OCI-LY7 (cell line): ENCODE results near the gene ATP2B3. TPM values are rescaled to one million over a fixed set of nuclear protein-coding genes. Genes with fewer than 3 reads are reported as not detected.

Experiments
- BruUV-seq: library from RNA; stranded (reverse); fragments of 400-500 nt; replicated peaks from 2 replicates; lab custom pipeline; 2021; lab: Mats Ljungman, UMichigan
- CTCF ChIA-PET: fragments of 300-600 bp; sonication (Branson Sonifier 250); formaldehyde crosslinking; loops from one replicate; lab custom pipeline; 2022; ENCODE audit warnings: antibody characterized with exemption; ENCODE audit not compliant: unreplicated experiment; lab: Charles Lee
- POLR2A ChIA-PET: fragments of 300-600 bp; sonication (Branson Sonifier 250); formaldehyde crosslinking; loops from one replicate; lab custom pipeline; 2022; ENCODE audit warnings: antibody characterized with exemption; lab: Charles Lee
- DNase-seq: peaks from one replicate; pipeline ENCODE4 v3.0.0-alpha.2; 2015; ENCODE audit warnings: low spot score
- H2AFZ ChIP-seq: fragments of 200-600 bp; sonication (generic), shearing (Covaris generic); 2 replicates; pipeline ENCODE4 v1.6.1; 2014; ENCODE audit warnings: mild to moderate bottlenecking, antibody characterized with exemption, low read length, moderate library complexity
- H3K27ac ChIP-seq: fragments of 200-600 bp; sonication (generic); 2 replicates; pipeline ENCODE4 v1.5.1; 2014; ENCODE audit warnings: mixed run types, low read depth, mild to moderate bottlenecking, moderate library complexity, low read length, inconsistent platforms; ENCODE audit not compliant: poor library complexity, severe bottlenecking
- H3K36me3 ChIP-seq: fragments of 200-600 bp; sonication (generic); 2 replicates; pipeline ENCODE4 v1.6.1; 2014; ENCODE audit warnings: mild to moderate bottlenecking, antibody characterized with exemption, low read length, moderate library complexity, mixed read lengths; ENCODE audit not compliant: insufficient read depth
- H3K4me1 ChIP-seq: fragments of 200-600 bp; sonication (generic); 2 replicates; pipeline ENCODE4 v1.5.1; 2014; ENCODE audit warnings: mild to moderate bottlenecking, low read length; ENCODE audit not compliant: insufficient read depth, poor library complexity, severe bottlenecking
- H3K4me2 ChIP-seq: fragments of 200-600 bp; sonication (generic); 2 replicates; pipeline ENCODE4 v1.6.1; 2014; ENCODE audit warnings: mild to moderate bottlenecking, low read length
- H3K4me3 ChIP-seq: fragments of 200-600 bp; sonication (generic); 2 replicates; pipeline ENCODE4 v1.5.1; 2014; ENCODE audit warnings: mild to moderate bottlenecking, low read depth, low read length; ENCODE audit not compliant: poor library complexity, severe bottlenecking
- H3K79me2 ChIP-seq: fragments of 200-600 bp; sonication (generic); 2 replicates; pipeline ENCODE4 v1.6.1; 2016; ENCODE audit warnings: low read depth, mild to moderate bottlenecking, low read length, moderate library complexity, mixed read lengths; ENCODE audit not compliant: insufficient read depth
- H3K9me2 ChIP-seq: fragments of 200-600 bp; sonication (generic); 2 replicates; pipeline ENCODE4 v1.6.1; 2016; ENCODE audit warnings: mild to moderate bottlenecking, low read length, mixed read lengths; ENCODE audit not compliant: insufficient read depth
- H3K9me3 ChIP-seq: fragments of 200-600 bp; sonication (generic); 2 replicates; pipeline ENCODE4 v1.6.1; 2014; ENCODE audit warnings: mild to moderate bottlenecking, mixed run types, low read length, mixed read lengths
- H4K20me1 ChIP-seq: fragments of 200-600 bp; sonication (generic); 2 replicates; pipeline ENCODE4 v1.6.1; 2014; ENCODE audit warnings: mild to moderate bottlenecking, antibody characterized with exemption, low read length, moderate library complexity, mixed read lengths; ENCODE audit not compliant: insufficient read depth
- EZH2phosphoT487 ChIP-seq: fragments of 200-600 bp; sonication (generic); IDR thresholded peaks from 2 replicates; pipeline ENCODE4 v1.6.1; 2018; ENCODE audit warnings: low read depth, borderline replicate concordance, mild to moderate bottlenecking, mixed run types, antibody characterized with exemption, low read length, moderate library complexity, mixed read lengths
- intact Hi-C: fragments of 100-400 bp; cut with micrococcal nuclease; formaldehyde crosslinking; loops from one replicate; pipeline ENCODE4 v1.10.0; 2022; ENCODE audit not compliant: unreplicated experiment
- total RNA-seq, 2 experiments: library from RNA; depleted of rRNA in 1 of 2; stranded (reverse); fragments of >200 nt in 1 of 2; shearing (Covaris generic) in 1 of 2; gene quantifications; 2 replicates each; pipeline ENCODE4 v1.2.3, GENCODE V29; 2014 to 2022
- TF ChIP-seq, protein P1 (sequence below): fragments of 200-600 bp; sonication (generic); conservative IDR thresholded peaks from 2 replicates; pipeline ENCODE4 v1.5.1; 2014; ENCODE audit warnings: mild to moderate bottlenecking, antibody characterized with exemption, low read length, moderate library complexity, mixed read lengths

ATP2B3 gene
- total RNA-seq, 2 experiments from 2014 or later: not detected

DNA sequence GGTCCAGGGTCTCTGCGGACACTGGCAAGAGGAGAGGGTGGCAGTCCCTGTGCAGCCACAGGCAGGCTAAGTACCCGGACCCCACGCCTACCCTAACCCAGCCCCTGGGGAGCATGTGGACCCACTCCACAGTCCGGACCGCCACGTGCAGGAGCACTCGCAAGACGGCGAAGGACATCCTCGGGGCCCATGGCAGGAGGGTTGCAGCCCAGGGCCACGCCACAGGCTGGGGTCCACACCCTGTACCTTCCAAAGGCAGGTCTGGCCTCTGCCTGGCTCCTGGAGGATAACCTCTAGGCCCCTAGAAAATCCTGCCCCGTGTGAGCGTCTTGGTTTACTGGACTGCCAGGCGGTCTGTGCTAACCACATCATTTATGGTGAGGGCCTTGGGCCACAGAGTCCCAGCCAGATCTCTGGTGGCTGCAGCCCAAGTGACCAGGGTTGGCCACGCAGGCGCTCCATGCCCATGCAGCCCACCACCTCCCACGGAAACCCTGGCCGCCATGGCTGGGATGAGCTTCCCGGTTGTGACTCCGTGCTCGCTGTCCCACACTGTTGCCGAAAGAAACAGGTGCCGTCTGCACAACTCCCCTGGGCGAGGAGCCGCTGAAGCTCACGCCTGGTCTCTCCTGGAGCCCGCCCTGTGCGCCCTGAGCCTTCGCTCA is 71.5 kb downstream of the ATP2B3 start:
- H3K79me2 ChIP-seq: no peaks in the 10 kb centered on the region
- H3K9me3 ChIP-seq: no peaks in the 10 kb centered on the region
- H3K4me2 ChIP-seq: no peak overlapping the region
- no peaks in the 10 kb centered on the region for H4K20me1 ChIP-seq
- H3K36me3 ChIP-seq: peaks cover 20% of the 10 kb centered on the region; the same call in 1 of the 2 replicates
- no peak for DNase-seq
- H3K27ac ChIP-seq: no peak overlapping the region
- BruUV-seq: no TSS peak
- no peaks in the 10 kb centered on the region for H3K9me2 ChIP-seq
- ChIA-PET POLR2A (no interaction called here), CTCF (no interaction called here)
- no peak overlapping the region for H3K4me3 ChIP-seq
- no peak for TF ChIP-seq EZH2phosphoT487
- TF ChIP-seq, protein P1, sequence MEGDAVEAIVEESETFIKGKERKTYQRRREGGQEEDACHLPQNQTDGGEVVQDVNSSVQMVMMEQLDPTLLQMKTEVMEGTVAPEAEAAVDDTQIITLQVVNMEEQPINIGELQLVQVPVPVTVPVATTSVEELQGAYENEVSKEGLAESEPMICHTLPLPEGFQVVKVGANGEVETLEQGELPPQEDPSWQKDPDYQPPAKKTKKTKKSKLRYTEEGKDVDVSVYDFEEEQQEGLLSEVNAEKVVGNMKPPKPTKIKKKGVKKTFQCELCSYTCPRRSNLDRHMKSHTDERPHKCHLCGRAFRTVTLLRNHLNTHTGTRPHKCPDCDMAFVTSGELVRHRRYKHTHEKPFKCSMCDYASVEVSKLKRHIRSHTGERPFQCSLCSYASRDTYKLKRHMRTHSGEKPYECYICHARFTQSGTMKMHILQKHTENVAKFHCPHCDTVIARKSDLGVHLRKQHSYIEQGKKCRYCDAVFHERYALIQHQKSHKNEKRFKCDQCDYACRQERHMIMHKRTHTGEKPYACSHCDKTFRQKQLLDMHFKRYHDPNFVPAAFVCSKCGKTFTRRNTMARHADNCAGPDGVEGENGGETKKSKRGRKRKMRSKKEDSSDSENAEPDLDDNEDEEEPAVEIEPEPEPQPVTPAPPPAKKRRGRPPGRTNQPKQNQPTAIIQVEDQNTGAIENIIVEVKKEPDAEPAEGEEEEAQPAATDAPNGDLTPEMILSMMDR: no peak
- H3K4me1 ChIP-seq: peaks cover 14% of the 10 kb centered on the region
- no peak overlapping the region for H2AFZ ChIP-seq
- intact Hi-C loops: no loop called here

DNA sequence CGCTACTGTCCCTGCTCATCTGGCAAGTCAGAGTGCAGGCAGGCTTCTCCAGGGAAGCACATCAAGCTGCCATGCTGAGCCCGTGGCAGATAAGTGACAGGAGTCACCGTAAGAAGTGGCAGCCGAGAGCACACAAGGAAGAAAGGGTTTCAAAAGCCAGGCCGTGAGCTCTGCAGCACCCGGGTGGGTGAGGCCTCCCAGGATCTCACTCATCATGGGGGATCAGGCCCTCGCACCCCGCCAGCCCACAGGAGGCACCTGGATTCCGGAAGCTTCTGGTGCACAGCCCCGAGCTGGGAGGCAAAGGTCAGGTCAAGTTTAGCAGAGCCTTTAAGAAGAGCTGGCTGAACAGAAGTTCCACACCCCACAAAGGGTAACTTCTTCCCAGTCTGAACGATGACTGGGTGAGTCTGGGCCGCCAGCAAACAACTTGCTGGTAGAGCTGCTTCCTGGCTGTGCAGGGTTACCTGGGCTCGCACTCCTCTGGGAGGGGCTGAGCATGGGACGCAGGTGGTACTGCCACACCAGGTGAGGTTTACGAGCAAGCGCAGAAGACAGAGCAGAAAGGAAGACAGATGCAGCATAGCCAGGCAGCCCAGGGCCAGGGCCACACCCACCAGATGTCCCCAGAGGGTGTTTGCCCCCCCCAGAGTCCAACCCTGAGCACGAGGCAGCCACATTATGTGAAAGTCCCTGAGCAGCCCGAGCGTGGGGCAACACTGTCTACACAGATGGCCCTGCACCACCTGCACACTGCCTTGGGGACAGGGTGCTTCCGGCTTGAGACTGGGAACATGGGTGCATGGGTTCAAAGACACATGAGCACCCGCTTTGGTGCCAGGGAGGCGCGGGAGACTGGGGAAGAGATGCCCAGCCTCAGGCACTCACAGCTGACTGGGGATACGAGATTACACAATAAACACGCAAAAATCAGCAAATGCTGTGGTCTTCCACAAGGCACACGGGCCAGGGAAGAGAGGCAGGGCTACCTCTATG is 73.8 kb downstream of the ATP2B3 start:
- Histone ChIP-seq H3K27ac (peak overlapping the region; percentile 42), H3K9me3 (no peaks in the 10 kb centered on the region), H3K79me2 (no peaks in the 10 kb centered on the region), H3K4me1 (peaks cover 14% of the 10 kb centered on the region), H3K4me3 (no peak overlapping the region), H4K20me1 (no peaks in the 10 kb centered on the region), H3K4me2 (0 out of 2 replicates have a peak overlapping the region, but pooled peaks have one; percentile 32), H3K36me3 (peaks cover 20% of the 10 kb centered on the region; the same call in 1 of the 2 replicates), H2AFZ (no peak overlapping the region), H3K9me2 (no peaks in the 10 kb centered on the region)
- BruUV-seq: no TSS peak
- POLR2A ChIA-PET: interaction anchor here (0.5 to 0.6 kb wide), 2 partner anchors 318 to 338 kb away, joined by 3 read pairs; no protein-coding TSS in a partner anchor
- TF ChIP-seq, protein P1: no peak
- TF ChIP-seq EZH2phosphoT487: no peak
- intact Hi-C loops: no loop called here
- CTCF ChIA-PET: no interaction called here
- peak; percentile 62 for DNase-seq
